Heart left ventricle (tissue), 16 donors: Measurements from ENCODE around the gene ANKRD44. TPM values are rescaled to one million over a fixed set of nuclear protein-coding genes. Genes with fewer than 3 reads are reported as not detected.

ENCODE experiments used
- ATAC-seq, 4 donors: fragments of 200-7000 bp; cut with Tn5 transposase; one replicate each; pipeline ENCODE4 v1.9.1; 2020 to 2022; ENCODE audit warnings: moderate library complexity in 4 of 4, mild to moderate bottlenecking in 3 of 4, moderate number of reproducible peaks in 1 of 4
- DNase-seq, 5 donors: peaks; one replicate each; pipeline ENCODE4 v3.0.0-alpha.2; 2020
- H3K27ac ChIP-seq, 12 donors: fragments of 200-600 bp; sonication (generic) in 4 of 12; one replicate each; pipeline versions ENCODE4 v1.5.0 to v1.8.0; 2016 to 2022; ENCODE audit warnings: mild to moderate bottlenecking in 2 of 12
- H3K27me3 ChIP-seq, 9 donors: fragments of 200-600 bp; sonication (generic) in 2 of 9; one replicate each; pipeline versions ENCODE4 v1.5.1 to v1.8.0; 2016 to 2022; ENCODE audit warnings: mild to moderate bottlenecking in 3 of 9
- H3K36me3 ChIP-seq, 9 donors: fragments of 200-600 bp; sonication (generic) in 2 of 9; one replicate each; pipeline versions ENCODE4 v1.5.0 to v1.8.0; 2018 to 2022; ENCODE audit warnings: mild to moderate bottlenecking in 2 of 9
- H3K4me1 ChIP-seq, 12 donors: fragments of 200-600 bp; sonication (generic) in 4 of 12; one replicate each; pipeline versions ENCODE4 v1.5.0 to v1.8.0; 2016 to 2022; ENCODE audit warnings: mild to moderate bottlenecking in 3 of 12
- H3K4me3 ChIP-seq, 12 donors: fragments of 200-600 bp; sonication (generic) in 4 of 12; one replicate each; pipeline versions ENCODE4 v1.5.0 to v1.8.0; 2017 to 2022; ENCODE audit warnings: mild to moderate bottlenecking in 9 of 12, moderate library complexity in 4 of 12
- H3K9me3 ChIP-seq, 12 donors: fragments of 200-600 bp; sonication (generic) in 4 of 12; one replicate each; pipeline versions ENCODE4 v1.5.0 to v1.8.0; 2016 to 2022; ENCODE audit warnings: mild to moderate bottlenecking in 1 of 12
- CTCF ChIP-seq, 12 donors: fragments of 200-600 bp; sonication (generic) in 4 of 12; IDR thresholded peaks; one replicate each; pipeline versions ENCODE4 v1.5.0 to v1.8.0; 2018 to 2022; ENCODE audit warnings: antibody characterized with exemption in 12 of 12, mild to moderate bottlenecking in 5 of 12
- POLR2A ChIP-seq, 2 donors: fragments of 450-650 bp; IDR thresholded peaks; one replicate each; pipeline ENCODE4 v1.6.1; 2017; ENCODE audit warnings: antibody characterized with exemption in 2 of 2, mild to moderate bottlenecking in 2 of 2, moderate library complexity in 2 of 2
- WGBS, 4 donors: extraction: QIAGEN DNeasy Blood & Tissue Kit in 2 of 4; methylation state at CpG; one replicate each; pipeline versions ENCODE4 v1.1.5 to v1.1.7; 2013 to 2018; 5-methylcytosine and 5-hydroxymethylcytosine counted together
- intact Hi-C, 10 donors: fragments of 100-400 bp; cut with DNase I; formaldehyde crosslinking; loops; one replicate each; pipeline versions ENCODE4 v1.11.1 to v1.14.2; 2022
- polyA plus RNA-seq, 2 donors: library from polyadenylated mRNA; stranded (reverse); fragments of 200-250 nt; gene quantifications; one replicate each; pipeline ENCODE4 v1.2.3, GENCODE V29; 2013
- total RNA-seq, 9 donors: library from RNA; depleted of rRNA in 2 of 9; stranded (reverse); fragments of >200 nt in 2 of 9; fragmentation: NEBNext Ultra II Directional in 3 of 9; extraction: Animal tissue kit (Norgen Biotek cat#: 25700) in 3 of 9; gene quantifications; one replicate each; pipeline versions ENCODE4 v1.1.0 to v1.2.4, GENCODE V29; 2016 to 2023
- donor health status: ischemic (EF 13 %, LVEDD 7.1; RV severe dilation, severe dysfunction).
- donor health status: healthy with polysubstance abuse.
- donor health status: DM: no; HTN: yes; CAD: no.
- donor health status: DM: no; HTN: no; CAD: no.
- donor health status: ischemic (EF 25% LVEDD 6.9; RV normal size, moderate dysfunction).
- donor health status: ischemic (EF 25% LVEDD 5.7; RV mildly dilated, moderate dysfunction).
- donor health status: healthy.
- donor health status: DM: yes; HTN: yes; CAD: no.
- donor health status: ischemic (EF 35%, LVEDD 5.7; RV mildly dilated, moderate dysfunction).
- donor health status: nonischemic (EF 11% LVEDD 7.7; RV severe dilation, severe dysfunction).
- donor health status: DM: yes; HTN: yes; CAD: no.
- donor health status: PGD.
- donor health status: ischemic (EF 29% LVEDD 5.4; RV normal size, mild dysfunction).
- donor health status: nonischemic (EF 23%, LVEDD 6.1; RV moderate dilation, normal function).

The ANKRD44 gene
- total and polyA plus RNA-seq, 11 donors = 2.4 to 30.6 (median 8.4) TPM

- DNase-seq (no peak), ATAC-seq (no peak)
- peaks cover 0 to 66% (median 0%) of the 10 kb centered on the region in 12 donors for H3K4me1 ChIP-seq
- no peak overlapping the region for H3K4me3 ChIP-seq
- H3K36me3 ChIP-seq = no peaks in the 10 kb centered on the region
- H3K9me3 ChIP-seq = no peaks in the 10 kb centered on the region
- intact Hi-C loops = no loop called here
- TF ChIP-seq POLR2A (IDR thresholded peaks at IDR 0.05) (no peak), CTCF (IDR thresholded peaks at IDR 0.05) (no peak)
- no peak overlapping the region for H3K27ac ChIP-seq
- 68 to 74% (median 70%) methylated on average over 4 of the region's 4 CpGs for WGBS, 4 donors
- H3K27me3 ChIP-seq = no peaks in the 10 kb centered on the region
Observed at GRCh38 chr2:197248001-197248401, 62.6 kb downstream of the ANKRD44 start.

GRCh38 chr2:197247083-197247482 lies 63.5 kb downstream of the ANKRD44 start:
- Histone ChIP-seq H3K27ac (no peak overlapping the region), H3K36me3 (no peaks in the 10 kb centered on the region), H3K27me3 (no peaks in the 10 kb centered on the region), H3K9me3 (no peaks in the 10 kb centered on the region), H3K4me3 (no peak overlapping the region), H3K4me1 (peaks cover 0 to 75% (median 0%) of the 10 kb centered on the region in 12 donors)
- intact Hi-C loops = no loop called here
- ATAC-seq (no peak), DNase-seq (no peak)
- TF ChIP-seq CTCF (IDR thresholded peaks at IDR 0.05) (no peak), POLR2A (IDR thresholded peaks at IDR 0.05) (no peak)
- WGBS, 4 donors = 91 to 94% (median 93%) methylated on average over 5 of the region's 5 CpGs

- Histone ChIP-seq H3K27ac (no peak overlapping the region), H3K27me3 (no peaks in the 10 kb centered on the region), H3K9me3 (no peaks in the 10 kb centered on the region), H3K4me3 (no peak overlapping the region), H3K4me1 (peaks cover 0 to 82% (median 0%) of the 10 kb centered on the region in 12 donors), H3K36me3 (no peaks in the 10 kb centered on the region)
- intact Hi-C loops = no loop called here
- TF ChIP-seq POLR2A (IDR thresholded peaks at IDR 0.05) (no peak), CTCF (IDR thresholded peaks at IDR 0.05) (no peak)
- no peak for ATAC-seq
- WGBS, 4 donors = 95 to 98% (median 96%) methylated on average over 6 of the region's 6 CpGs
- no peak for DNase-seq
Observed at GRCh38 chr2:197245829-197246804, 64.5 kb downstream of the ANKRD44 start.

GRCh38 chr2:197244349-197244748 lies 66.2 kb downstream of the ANKRD44 start:
- H3K27ac ChIP-seq = no peak overlapping the region
- DNase-seq (no peak), ATAC-seq (no peak)
- no peaks in the 10 kb centered on the region for H3K27me3 ChIP-seq
- peaks cover 0 to 82% (median 0%) of the 10 kb centered on the region in 12 donors for H3K4me1 ChIP-seq
- TF ChIP-seq CTCF (IDR thresholded peaks at IDR 0.05) (no peak), POLR2A (IDR thresholded peaks at IDR 0.05) (no peak)
- intact Hi-C loops = no loop called here
- H3K36me3 ChIP-seq = no peaks in the 10 kb centered on the region
- no peaks in the 10 kb centered on the region for H3K9me3 ChIP-seq
- no peak overlapping the region for H3K4me3 ChIP-seq
- 93 to 98% (median 97%) methylated on average over 1 of the region's 1 CpG for WGBS, 4 donors
